Measurements from ENCODE around the gene PSMC4. TPM values are rescaled to one million over a fixed set of nuclear protein-coding genes. Genes with fewer than 3 reads are reported as not detected.

Gene PSMC4
- total RNA-seq: 56.6 and 58.2 TPM in 2 replicates
- 61.5 TPM for total RNA-seq (2013)
- polyA plus RNA-seq: 63.0 and 90.5 TPM in 2 replicates
- polyA minus RNA-seq: 67.8 and 83.7 TPM in 2 replicates

DNA sequence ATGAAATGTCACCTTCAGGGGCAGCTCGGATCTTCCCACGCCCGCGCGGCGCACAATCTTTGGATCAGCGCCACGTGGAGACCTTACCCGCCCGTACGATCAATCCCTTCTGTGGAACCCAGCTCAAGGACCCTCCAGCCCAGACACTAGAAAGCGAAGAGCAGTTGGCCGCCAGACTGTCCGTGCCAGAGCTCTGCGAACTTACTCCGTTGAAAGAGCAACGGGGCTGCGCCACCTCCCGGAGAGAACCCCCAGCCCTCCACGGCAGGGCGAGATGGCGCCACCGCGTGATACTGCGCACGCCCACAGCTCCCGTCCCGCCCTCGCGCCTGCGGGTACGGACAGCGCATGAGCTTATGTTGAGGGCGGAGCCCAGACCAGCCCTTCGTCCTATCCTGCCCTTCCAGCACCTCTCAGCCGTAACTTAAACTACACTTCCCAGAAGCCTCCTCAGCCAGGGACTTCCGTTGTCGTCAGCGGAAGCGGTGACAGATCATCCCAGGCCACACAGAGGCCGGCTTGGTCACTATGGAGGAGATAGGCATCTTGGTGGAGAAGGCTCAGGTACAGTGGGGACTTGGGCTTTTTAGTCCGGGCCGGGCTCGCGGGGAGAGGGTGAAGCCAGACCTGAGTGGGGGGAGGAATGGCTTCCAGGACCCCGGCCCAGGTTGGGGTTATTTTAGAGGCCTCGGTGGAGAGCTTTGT, at the start of gene PSMC4:
TSS of gene PSMC4 (plus strand) at position 491 of the 705 bp plus-strand sequence. CDS start at position 529, 38 bp downstream.
- Histone ChIP-seq H3K79me2 (ENCODE audit: control insufficient read depth, insufficient read depth, low read length) (peaks cover 32% of the 10 kb centered on the region), H3K9ac (ENCODE audit: low read length) (peak within 1 kb of the TSS; percentile 98), H2AFZ (ENCODE audit: insufficient read depth, low read depth, low read length, poor library complexity, severe bottlenecking) (peak within 1 kb of the TSS; percentile 95), H3K4me3 (ENCODE audit: control extremely low read depth in 1 of 5, extremely low read depth in 1 of 5, insufficient read depth in 1 of 5, low read depth in 2 of 5, low read length in 4 of 5) (peak within 1 kb of the TSS; percentile 76 to 96 (median 89)), H3K9me3 (ENCODE audit: control extremely low read depth in 1 of 3, control insufficient read depth in 2 of 3, insufficient read depth in 1 of 3, low read length in 2 of 3) (no peaks in the 10 kb centered on the region), H3K4me2 (replicated peaks; ENCODE audit: low read depth, low read length, poor library complexity, severe bottlenecking) (peak within 1 kb of the TSS; percentile 88), H3K36me3 (replicated peaks in 1 of 2; ENCODE audit: control extremely low read depth in 1 of 2, control insufficient read depth in 1 of 2, extremely low read depth in 1 of 2, insufficient read depth in 2 of 2, low read length in 1 of 2) (peaks cover 1 to 34% of the 10 kb centered on the region in 2 experiments), H3K27me3 (replicated peaks in 1 of 4; ENCODE audit: control extremely low read depth in 1 of 4, control insufficient read depth in 3 of 4, insufficient read depth in 4 of 4, low read length in 3 of 4) (no peaks in the 10 kb centered on the region), H4K20me1 (ENCODE audit: control insufficient read depth, insufficient read depth, low read length, poor library complexity, severe bottlenecking) (peaks cover 14% of the 10 kb centered on the region), H3K27ac (ENCODE audit: low read length in 2 of 2) (peak within 1 kb of the TSS; percentile 87 to 95), H3K4me1 (ENCODE audit: control insufficient read depth in 2 of 2, insufficient read depth in 2 of 2, low read length in 2 of 2) (peaks cover 23 to 25% of the 10 kb centered on the region in 2 donors)
- ATAC-seq (ENCODE audit: low read depth) (peak; percentile 97), DNase-seq (peak; percentile 99)
- intact Hi-C loops (cut with micrococcal nuclease): loop anchor here (1.0 to 5.0 kb wide), 10 partner anchors 18 to 580 kb away; partner anchors contain the start of genes FBL, MED29, PAF1 and ZNF780A
- Mint-ChIP-seq H3K4me3 (peak within 1 kb of the TSS; percentile 92), H3K4me1 (peaks cover 48% of the 10 kb centered on the region), H3K27ac (peak within 1 kb of the TSS; percentile 94), H3K27me3 (no peaks in the 10 kb centered on the region), H3K9me3 (ENCODE audit: insufficient read depth) (no peaks in the 10 kb centered on the region)
- TF ChIP-seq EZH2 (IDR thresholded peaks at IDR 0.05; ENCODE audit: borderline replicate concordance, insufficient read depth, low read depth, low read length, poor library complexity, severe bottlenecking): no peak
- TF ChIP-seq, protein P1, sequence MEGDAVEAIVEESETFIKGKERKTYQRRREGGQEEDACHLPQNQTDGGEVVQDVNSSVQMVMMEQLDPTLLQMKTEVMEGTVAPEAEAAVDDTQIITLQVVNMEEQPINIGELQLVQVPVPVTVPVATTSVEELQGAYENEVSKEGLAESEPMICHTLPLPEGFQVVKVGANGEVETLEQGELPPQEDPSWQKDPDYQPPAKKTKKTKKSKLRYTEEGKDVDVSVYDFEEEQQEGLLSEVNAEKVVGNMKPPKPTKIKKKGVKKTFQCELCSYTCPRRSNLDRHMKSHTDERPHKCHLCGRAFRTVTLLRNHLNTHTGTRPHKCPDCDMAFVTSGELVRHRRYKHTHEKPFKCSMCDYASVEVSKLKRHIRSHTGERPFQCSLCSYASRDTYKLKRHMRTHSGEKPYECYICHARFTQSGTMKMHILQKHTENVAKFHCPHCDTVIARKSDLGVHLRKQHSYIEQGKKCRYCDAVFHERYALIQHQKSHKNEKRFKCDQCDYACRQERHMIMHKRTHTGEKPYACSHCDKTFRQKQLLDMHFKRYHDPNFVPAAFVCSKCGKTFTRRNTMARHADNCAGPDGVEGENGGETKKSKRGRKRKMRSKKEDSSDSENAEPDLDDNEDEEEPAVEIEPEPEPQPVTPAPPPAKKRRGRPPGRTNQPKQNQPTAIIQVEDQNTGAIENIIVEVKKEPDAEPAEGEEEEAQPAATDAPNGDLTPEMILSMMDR (IDR thresholded peaks at IDR 0.05): peak; percentile 83
- ChIA-PET POLR2A (interaction anchor here (0.6 to 2.2 kb wide), 9 partner anchors 11 to 783 kb away, joined by 3 to 29 read pairs (median 10); partner anchors contain the start of genes DYRK1B and ZNF546), CTCF (interaction anchor here (0.6 to 4.3 kb wide), 40 partner anchors 9 to 450 kb away, joined by 3 to 77 read pairs (median 6); partner anchors contain the start of genes DYRK1B, FBL, FCGBP and ZNF546)
- WGBS (ENCODE audit: insufficient coverage): under 1% methylated on average over 45 of the region's 47 CpGs

DNA sequence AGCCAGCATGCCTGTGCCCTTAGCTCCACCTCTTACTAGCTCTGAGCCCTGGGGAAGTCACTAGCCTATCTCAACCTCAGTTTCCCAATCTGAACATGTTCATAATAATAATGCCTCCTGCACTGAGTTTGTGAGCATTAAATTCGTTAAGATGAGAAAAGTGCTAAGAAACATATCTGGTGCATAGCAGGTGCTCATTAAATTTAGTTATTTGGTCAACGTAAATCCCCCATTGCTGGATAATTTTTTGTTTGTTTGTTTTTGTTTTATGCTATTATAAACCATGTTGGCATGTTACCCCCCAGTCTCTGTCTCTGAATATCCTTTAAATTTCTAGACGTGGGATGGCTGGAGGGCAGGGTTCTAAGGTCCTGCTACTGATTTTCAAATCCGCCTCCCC, 47.1 kb upstream of the PSMC4 start:
- Mint-ChIP-seq H3K27ac (no peak overlapping the region), H3K27me3 (no peaks in the 10 kb centered on the region), H3K4me1 (no peaks in the 10 kb centered on the region), H3K9me3 (ENCODE audit: insufficient read depth) (no peaks in the 10 kb centered on the region), H3K4me3 (no peak overlapping the region)
- TF ChIP-seq, protein P1 (IDR thresholded peaks at IDR 0.05): no peak
- TF ChIP-seq EZH2 (IDR thresholded peaks at IDR 0.05; ENCODE audit: borderline replicate concordance, insufficient read depth, low read depth, low read length, poor library complexity, severe bottlenecking): no peak
- Histone ChIP-seq H3K27me3 (replicated peaks in 1 of 4; ENCODE audit: control extremely low read depth in 1 of 4, control insufficient read depth in 3 of 4, insufficient read depth in 4 of 4, low read length in 3 of 4) (no peaks in the 10 kb centered on the region), H3K27ac (ENCODE audit: low read length in 2 of 2) (no peak overlapping the region), H3K9me3 (ENCODE audit: control extremely low read depth in 1 of 3, control insufficient read depth in 2 of 3, insufficient read depth in 1 of 3, low read length in 2 of 3) (peaks cover 0 to 2% (median 0%) of the 10 kb centered on the region in 3 donors), H3K9ac (ENCODE audit: low read length) (no peak overlapping the region), H3K4me1 (ENCODE audit: control insufficient read depth in 2 of 2, insufficient read depth in 2 of 2, low read length in 2 of 2) (no peaks in the 10 kb centered on the region), H3K36me3 (replicated peaks in 1 of 2; ENCODE audit: control extremely low read depth in 1 of 2, control insufficient read depth in 1 of 2, extremely low read depth in 1 of 2, insufficient read depth in 2 of 2, low read length in 1 of 2) (no peaks in the 10 kb centered on the region), H2AFZ (ENCODE audit: insufficient read depth, low read depth, low read length, poor library complexity, severe bottlenecking) (no peak overlapping the region), H4K20me1 (ENCODE audit: control insufficient read depth, insufficient read depth, low read length, poor library complexity, severe bottlenecking) (no peaks in the 10 kb centered on the region), H3K4me2 (replicated peaks; ENCODE audit: low read depth, low read length, poor library complexity, severe bottlenecking) (no peak overlapping the region), H3K4me3 (ENCODE audit: control extremely low read depth in 1 of 5, extremely low read depth in 1 of 5, insufficient read depth in 1 of 5, low read depth in 2 of 5, low read length in 4 of 5) (no peak overlapping the region), H3K79me2 (ENCODE audit: control insufficient read depth, insufficient read depth, low read length) (peaks cover 7% of the 10 kb centered on the region)
- WGBS (ENCODE audit: insufficient coverage): 100% methylated on average over 1 of the region's 4 CpGs
- no peak for ATAC-seq (ENCODE audit: low read depth)
- DNase-seq: no peak
- intact Hi-C loops (cut with micrococcal nuclease): no loop called here
- ChIA-PET CTCF (interaction anchor here (0.7 kb wide), 1 partner anchor 140 kb away, joined by 3 read pairs; no protein-coding TSS in a partner anchor), POLR2A (no interaction called here)
